Activated T-helper 2 cell treated with anti-CD3 and anti-CD28 coated beads, Interferon-gamma antibody, Interleukin-2, Interleukin-4, amounts not matched to agents 10 μg/mL and 5 μg/mL and 100 μg/mL, durations not matched to agents 14 hours and 24 hours and 36 hours (primary cell): ENCODE data around the gene MYO16. TPM values are rescaled to one million over a fixed set of nuclear protein-coding genes. Genes with fewer than 3 reads are reported as not detected.

Experiments used
- DNase-seq: peaks from one replicate; pipeline ENCODE4 v3.0.0; 2021; ENCODE audit warnings: low spot score
- H3K27ac Mint-ChIP-seq: one replicate; pipeline ENCODE4 v1.8.0; 2021; ENCODE audit warnings: mixed read lengths
- H3K27me3 Mint-ChIP-seq: one replicate; pipeline ENCODE4 v1.8.0; 2021; ENCODE audit warnings: low read depth, mixed read lengths
- H3K36me3 Mint-ChIP-seq: one replicate; pipeline ENCODE4 v1.8.0; 2021; ENCODE audit warnings: low read depth, mixed read lengths
- H3K4me1 Mint-ChIP-seq: one replicate; pipeline ENCODE4 v1.8.0; 2021; ENCODE audit warnings: low read depth, mixed read lengths
- H3K4me3 Mint-ChIP-seq: one replicate; pipeline ENCODE4 v1.8.0; 2021; ENCODE audit warnings: low read depth, mild to moderate bottlenecking, moderate library complexity, mixed read lengths
- H3K9me3 Mint-ChIP-seq: one replicate; pipeline ENCODE4 v1.8.0; 2021; ENCODE audit warnings: mixed read lengths
- intact Hi-C: fragments of 100-400 bp; cut with micrococcal nuclease; formaldehyde crosslinking; loops from one replicate; pipeline ENCODE4 v1.15.1; 2023
- total RNA-seq: library from RNA; stranded (reverse); gene quantifications from 2 replicates; pipeline ENCODE4 v1.2.3, GENCODE V29; 2022

Gene MYO16
- total RNA-seq, 1 donor from 2014 or later = not detected

- intact Hi-C loops = no loop called here
- Mint-ChIP-seq H3K4me3 (no peak overlapping the region), H3K9me3 (no peaks in the 10 kb centered on the region), H3K36me3 (no peaks in the 10 kb centered on the region), H3K27me3 (peaks cover 2% of the 10 kb centered on the region), H3K27ac (no peak overlapping the region), H3K4me1 (no peaks in the 10 kb centered on the region)
- DNase-seq = no peak
These were observed 567.5 kb downstream of the MYO16 start for GRCh38 chr13:109196948-109197347.

DNA sequence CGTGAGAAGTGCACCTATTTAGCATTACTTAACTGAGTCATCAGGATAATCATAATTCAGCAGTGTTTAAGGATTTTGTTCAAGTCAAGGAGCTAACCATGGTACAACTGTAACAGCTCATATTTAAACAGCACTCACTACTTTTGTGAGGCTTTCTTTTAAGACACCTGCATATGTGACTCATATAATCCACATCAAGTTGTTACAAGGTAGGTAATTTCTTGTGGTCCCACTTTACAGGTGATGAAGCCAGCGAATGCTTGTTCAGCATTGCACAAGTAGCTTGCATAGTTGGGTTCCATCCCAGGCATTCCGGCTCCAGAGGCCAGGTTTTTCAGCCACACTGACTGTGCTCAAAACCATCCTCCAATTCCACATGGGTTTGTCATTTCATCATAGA lies 569.2 kb downstream of the MYO16 start:
- no peak for DNase-seq
- Mint-ChIP-seq H3K27me3 (peaks cover 2% of the 10 kb centered on the region), H3K36me3 (no peaks in the 10 kb centered on the region), H3K9me3 (no peaks in the 10 kb centered on the region), H3K4me3 (no peak overlapping the region), H3K4me1 (no peaks in the 10 kb centered on the region), H3K27ac (no peak overlapping the region)
- intact Hi-C loops = no loop called here

DNA sequence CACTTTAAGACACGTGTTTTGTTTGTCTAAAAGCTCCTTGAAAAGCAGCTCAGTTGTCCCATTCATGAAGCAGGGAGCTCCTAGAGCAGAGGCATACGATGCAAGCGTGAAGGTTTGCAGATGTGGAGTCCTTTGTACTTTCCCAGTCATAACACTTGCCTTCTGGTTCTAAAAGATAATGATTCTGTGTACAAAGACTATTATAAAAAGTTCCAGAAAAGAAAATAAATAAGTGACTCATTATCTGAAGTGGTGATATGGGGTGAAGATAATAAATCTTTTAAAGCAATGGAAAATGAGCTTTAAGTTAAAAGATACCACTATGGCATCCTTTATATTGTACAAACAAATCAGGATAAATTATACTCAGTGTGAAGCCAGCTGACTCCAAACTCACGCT lies 569.9 kb downstream of the MYO16 start:
- no peak overlapping the region for H3K4me3 Mint-ChIP-seq
- peaks cover 2% of the 10 kb centered on the region for H3K27me3 Mint-ChIP-seq
- no peak overlapping the region for H3K27ac Mint-ChIP-seq
- no peaks in the 10 kb centered on the region for H3K4me1 Mint-ChIP-seq
- DNase-seq = no peak
- H3K9me3 Mint-ChIP-seq = no peaks in the 10 kb centered on the region
- intact Hi-C loops = no loop called here
- H3K36me3 Mint-ChIP-seq = no peaks in the 10 kb centered on the region

DNA sequence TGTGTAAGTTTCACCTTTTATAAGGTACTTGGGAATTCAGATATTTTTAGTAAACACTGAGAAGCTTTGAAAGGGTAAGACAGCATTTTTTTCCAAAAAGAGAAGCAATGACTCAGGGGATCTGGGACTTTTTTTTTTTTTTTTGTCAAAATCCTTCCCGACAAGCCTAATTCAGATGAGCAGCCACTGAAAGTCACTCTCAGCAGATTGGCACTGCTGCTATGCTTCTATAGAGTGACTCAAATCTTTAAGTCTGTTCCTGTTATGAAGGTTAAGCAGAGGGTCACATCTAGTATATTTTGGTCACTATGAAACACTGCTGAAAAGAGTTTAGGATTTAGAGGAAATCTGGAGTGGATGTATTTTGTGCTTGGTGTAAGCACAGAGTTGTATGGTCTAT lies 571.1 kb downstream of the MYO16 start:
- Mint-ChIP-seq H3K36me3 (no peaks in the 10 kb centered on the region), H3K4me1 (no peaks in the 10 kb centered on the region), H3K27ac (no peak overlapping the region), H3K9me3 (no peaks in the 10 kb centered on the region), H3K27me3 (peaks cover 2% of the 10 kb centered on the region), H3K4me3 (no peak overlapping the region)
- DNase-seq = no peak
- intact Hi-C loops = no loop called here

- intact Hi-C loops = no loop called here
- Mint-ChIP-seq H3K4me3 (no peak overlapping the region), H3K27me3 (peaks cover 2% of the 10 kb centered on the region), H3K36me3 (no peaks in the 10 kb centered on the region), H3K27ac (no peak overlapping the region), H3K9me3 (no peaks in the 10 kb centered on the region), H3K4me1 (no peaks in the 10 kb centered on the region)
- no peak for DNase-seq
These were observed 574.2 kb downstream of the MYO16 start for GRCh38 chr13:109203587-109203986.

- H3K27me3 Mint-ChIP-seq = peaks cover 2% of the 10 kb centered on the region
- no peaks in the 10 kb centered on the region for H3K9me3 Mint-ChIP-seq
- H3K36me3 Mint-ChIP-seq = no peaks in the 10 kb centered on the region
- DNase-seq = no peak
- H3K27ac Mint-ChIP-seq = no peak overlapping the region
- no peak overlapping the region for H3K4me3 Mint-ChIP-seq
- H3K4me1 Mint-ChIP-seq = no peaks in the 10 kb centered on the region
- intact Hi-C loops = no loop called here
These were observed 574.8 kb downstream of the MYO16 start for GRCh38 chr13:109204252-109204651.

DNA sequence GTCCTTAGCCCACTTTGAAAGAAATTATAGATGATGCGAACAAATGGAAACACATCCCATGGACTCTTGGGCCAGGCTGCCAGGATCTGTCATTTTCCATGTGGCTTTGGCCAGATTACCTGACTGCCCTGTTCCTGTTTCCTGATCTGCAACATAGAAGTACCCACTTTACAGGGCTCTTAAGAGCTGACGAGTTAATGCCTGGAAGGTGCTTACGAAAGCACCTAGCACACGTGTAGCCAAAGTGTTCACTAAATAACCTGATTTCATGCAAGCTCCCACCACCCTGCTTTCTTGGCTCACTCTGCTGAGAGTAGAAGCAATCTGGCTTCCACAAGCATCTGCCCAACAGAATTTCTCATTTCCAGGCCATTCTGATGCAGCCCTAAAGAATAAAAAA lies 575.2 kb downstream of the MYO16 start:
- H3K27ac Mint-ChIP-seq = no peak overlapping the region
- H3K27me3 Mint-ChIP-seq = peaks cover 2% of the 10 kb centered on the region
- no peaks in the 10 kb centered on the region for H3K4me1 Mint-ChIP-seq
- H3K36me3 Mint-ChIP-seq = no peaks in the 10 kb centered on the region
- intact Hi-C loops = no loop called here
- DNase-seq = no peak
- no peak overlapping the region for H3K4me3 Mint-ChIP-seq
- no peaks in the 10 kb centered on the region for H3K9me3 Mint-ChIP-seq

DNA sequence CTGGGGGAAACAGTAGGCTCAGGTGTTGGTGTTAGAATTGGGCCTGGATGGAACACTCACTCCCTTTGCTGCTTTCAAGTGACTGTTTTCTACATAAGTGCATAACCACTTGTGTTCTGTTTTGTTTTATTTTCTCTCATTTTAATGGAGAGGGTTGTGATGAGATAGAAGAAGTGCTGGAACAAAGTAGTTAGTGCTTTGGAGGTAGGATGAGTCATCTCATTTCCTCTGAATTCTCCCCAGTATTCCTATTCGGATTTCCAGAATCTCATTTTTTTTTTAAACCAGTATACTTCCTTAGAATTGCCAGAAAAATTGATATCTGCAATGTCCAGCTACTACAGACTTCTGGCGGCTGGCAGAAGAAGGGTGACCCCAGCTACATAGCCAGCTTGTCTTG lies 575.9 kb downstream of the MYO16 start:
- no peak for DNase-seq
- Mint-ChIP-seq H3K27me3 (peaks cover 2% of the 10 kb centered on the region), H3K4me3 (no peak overlapping the region), H3K27ac (no peak overlapping the region), H3K9me3 (no peaks in the 10 kb centered on the region), H3K4me1 (no peaks in the 10 kb centered on the region), H3K36me3 (no peaks in the 10 kb centered on the region)
- intact Hi-C loops = no loop called here

GRCh38 chr13:109206616-109207015 lies 577.2 kb downstream of the MYO16 start:
- no peaks in the 10 kb centered on the region for H3K36me3 Mint-ChIP-seq
- no peak overlapping the region for H3K27ac Mint-ChIP-seq
- no peaks in the 10 kb centered on the region for H3K9me3 Mint-ChIP-seq
- H3K4me1 Mint-ChIP-seq = no peaks in the 10 kb centered on the region
- DNase-seq = no peak
- peaks cover under 1% of the 10 kb centered on the region for H3K27me3 Mint-ChIP-seq
- no peak overlapping the region for H3K4me3 Mint-ChIP-seq
- intact Hi-C loops = no loop called here

DNA sequence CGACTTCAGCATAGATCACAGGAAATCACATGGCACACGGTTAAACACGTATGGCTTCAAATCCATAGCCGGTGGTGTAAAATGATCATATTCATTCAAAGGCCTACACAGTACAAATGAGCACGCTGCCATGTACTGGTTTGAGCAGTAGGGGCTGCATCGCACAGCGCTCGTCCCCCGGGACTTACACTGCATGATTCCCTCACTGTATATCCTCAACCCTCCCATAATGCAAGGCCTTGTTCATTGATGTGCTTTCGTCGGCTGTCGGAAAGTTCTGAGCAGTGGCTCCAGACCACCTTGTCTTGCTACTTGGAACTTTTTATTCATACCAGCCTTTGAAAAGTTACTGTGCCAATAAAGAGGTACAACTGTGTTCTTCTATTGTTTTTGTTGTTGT lies 578.2 kb downstream of the MYO16 start:
- intact Hi-C loops = no loop called here
- Mint-ChIP-seq H3K27ac (no peak overlapping the region), H3K36me3 (no peaks in the 10 kb centered on the region), H3K27me3 (peaks cover 1% of the 10 kb centered on the region), H3K9me3 (no peaks in the 10 kb centered on the region), H3K4me1 (no peaks in the 10 kb centered on the region), H3K4me3 (no peak overlapping the region)
- DNase-seq = no peak

- no peaks in the 10 kb centered on the region for H3K9me3 Mint-ChIP-seq
- no peak overlapping the region for H3K4me3 Mint-ChIP-seq
- no peak overlapping the region for H3K27ac Mint-ChIP-seq
- peaks cover 1% of the 10 kb centered on the region for H3K27me3 Mint-ChIP-seq
- no peaks in the 10 kb centered on the region for H3K4me1 Mint-ChIP-seq
- no peak for DNase-seq
- no peaks in the 10 kb centered on the region for H3K36me3 Mint-ChIP-seq
- intact Hi-C loops = no loop called here
These were observed 579.1 kb downstream of the MYO16 start for GRCh38 chr13:109208522-109208921.

DNA sequence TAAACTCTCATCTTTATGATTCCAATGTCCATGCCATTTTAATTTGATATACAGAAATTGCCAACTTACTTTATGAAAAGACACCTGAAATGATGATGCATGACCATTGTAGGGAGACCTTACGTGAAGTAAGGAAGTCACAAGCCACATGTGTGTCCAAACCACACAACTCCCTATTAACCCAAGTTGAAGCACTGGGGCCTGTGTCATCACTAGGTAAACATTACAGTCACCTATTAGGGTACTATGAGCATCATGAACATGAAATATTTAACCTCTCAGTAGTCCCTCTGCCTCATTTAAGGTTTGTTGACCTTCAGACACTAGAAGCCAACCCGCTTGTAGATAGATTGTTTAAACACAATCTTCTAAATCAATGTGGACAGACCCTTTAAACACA lies 580.1 kb downstream of the MYO16 start:
- no peaks in the 10 kb centered on the region for H3K4me1 Mint-ChIP-seq
- no peaks in the 10 kb centered on the region for H3K9me3 Mint-ChIP-seq
- H3K36me3 Mint-ChIP-seq = no peaks in the 10 kb centered on the region
- intact Hi-C loops = no loop called here
- no peak overlapping the region for H3K27ac Mint-ChIP-seq
- DNase-seq = no peak
- no peak overlapping the region for H3K4me3 Mint-ChIP-seq
- H3K27me3 Mint-ChIP-seq = peaks cover 1% of the 10 kb centered on the region

DNA sequence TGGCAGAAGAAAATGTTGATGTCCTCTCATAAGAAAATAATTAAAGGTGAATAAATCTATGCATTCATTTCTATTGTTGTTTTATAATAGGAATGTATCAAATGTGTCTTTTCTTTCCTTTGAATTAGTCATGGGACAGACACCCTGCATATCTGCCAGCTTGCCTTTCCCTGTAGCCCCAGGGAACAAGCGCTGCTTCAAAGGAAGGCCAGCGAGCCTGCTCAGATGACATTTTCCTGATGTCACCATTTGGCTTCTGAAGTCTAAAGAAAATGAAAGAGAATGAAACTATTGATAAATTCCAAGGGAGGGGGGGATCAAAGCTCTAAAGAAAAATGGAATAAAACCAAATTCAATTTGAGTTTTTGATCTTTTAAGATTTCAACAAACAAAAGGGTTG lies 582.2 kb downstream of the MYO16 start:
- H3K9me3 Mint-ChIP-seq = no peaks in the 10 kb centered on the region
- intact Hi-C loops = no loop called here
- H3K27me3 Mint-ChIP-seq = peaks cover 1% of the 10 kb centered on the region
- no peaks in the 10 kb centered on the region for H3K36me3 Mint-ChIP-seq
- H3K4me3 Mint-ChIP-seq = no peak overlapping the region
- DNase-seq = no peak
- H3K27ac Mint-ChIP-seq = no peak overlapping the region
- no peaks in the 10 kb centered on the region for H3K4me1 Mint-ChIP-seq

DNA sequence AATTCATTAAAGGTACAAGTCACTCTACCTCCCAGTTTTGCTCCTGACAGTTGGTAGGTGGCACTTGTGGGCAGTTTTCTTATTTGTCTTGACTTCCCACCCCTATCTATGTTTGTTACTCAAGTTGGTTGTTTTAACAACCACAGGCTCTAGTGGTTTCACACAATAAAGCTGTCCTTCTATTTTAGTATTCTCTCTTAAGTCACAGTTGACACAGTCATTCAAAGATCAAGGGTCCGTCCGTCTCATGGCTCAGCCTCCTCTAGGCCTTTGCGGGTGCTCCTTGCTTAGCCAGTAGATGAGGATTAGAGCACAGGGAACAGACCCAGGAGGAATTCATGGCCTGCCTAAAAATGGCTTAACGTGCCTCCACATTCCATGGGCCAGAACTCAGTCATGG lies 583.2 kb downstream of the MYO16 start:
- H3K36me3 Mint-ChIP-seq = no peaks in the 10 kb centered on the region
- H3K4me1 Mint-ChIP-seq = no peaks in the 10 kb centered on the region
- intact Hi-C loops = no loop called here
- no peaks in the 10 kb centered on the region for H3K9me3 Mint-ChIP-seq
- no peak for DNase-seq
- no peak overlapping the region for H3K4me3 Mint-ChIP-seq
- H3K27me3 Mint-ChIP-seq = peaks cover 1% of the 10 kb centered on the region
- no peak overlapping the region for H3K27ac Mint-ChIP-seq
